ENCODE measurements around the gene NOL8. TPM values are rescaled to one million over a fixed set of nuclear protein-coding genes. Genes with fewer than 3 reads are reported as not detected.

NOL8 gene
- total and polyA plus RNA-seq, 4 donors, result 5.3 to 21.2 (median 12.8) TPM

DNA sequence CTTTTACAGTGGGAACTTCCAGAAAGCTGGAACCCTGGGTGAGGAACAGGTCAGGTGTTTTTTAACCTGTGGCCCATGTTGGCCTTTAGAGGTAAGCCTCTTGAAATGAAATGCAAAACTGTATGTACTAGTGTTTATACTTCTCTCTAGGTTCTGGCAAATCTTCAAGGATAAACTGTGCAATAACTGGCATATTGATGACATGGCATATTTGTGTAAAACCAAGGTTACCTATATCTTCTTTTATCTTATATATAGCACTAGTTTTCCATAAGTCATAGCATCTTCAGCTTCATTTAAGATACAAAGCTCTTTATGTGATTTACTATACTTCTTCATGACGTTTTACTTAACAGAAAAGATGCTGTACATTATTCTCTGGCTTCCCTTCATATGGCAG, 24.2 kb downstream of the NOL8 start:
- no peaks in the 10 kb centered on the region for H3K4me1 ChIP-seq (ENCODE audit: control insufficient read depth in 4 of 4, insufficient read depth in 4 of 4, low read length in 3 of 4)
- no peak overlapping the region for H3K4me3 ChIP-seq (ENCODE audit: low read depth in 1 of 3, low read length in 3 of 3)
- WGBS, result 88% methylated on average over 1 of the region's 1 CpG
- H3K9ac ChIP-seq (ENCODE audit: low read depth in 1 of 2, low read length in 2 of 2), result no peak overlapping the region
- H3K36me3 ChIP-seq (ENCODE audit: control insufficient read depth in 4 of 4, insufficient read depth in 3 of 4, low read depth in 1 of 4, low read length in 3 of 4), result peaks cover 3 to 75% (median 57%) of the 10 kb centered on the region in 4 donors
- DNase-seq (ENCODE audit: low spot score), result no peak
- no peaks in the 10 kb centered on the region for H3K9me3 ChIP-seq (ENCODE audit: control insufficient read depth in 4 of 4, low read length in 3 of 4)
- no peak for TF ChIP-seq YY1 (IDR thresholded peaks at IDR 0.05)
- TF ChIP-seq, protein P1, sequence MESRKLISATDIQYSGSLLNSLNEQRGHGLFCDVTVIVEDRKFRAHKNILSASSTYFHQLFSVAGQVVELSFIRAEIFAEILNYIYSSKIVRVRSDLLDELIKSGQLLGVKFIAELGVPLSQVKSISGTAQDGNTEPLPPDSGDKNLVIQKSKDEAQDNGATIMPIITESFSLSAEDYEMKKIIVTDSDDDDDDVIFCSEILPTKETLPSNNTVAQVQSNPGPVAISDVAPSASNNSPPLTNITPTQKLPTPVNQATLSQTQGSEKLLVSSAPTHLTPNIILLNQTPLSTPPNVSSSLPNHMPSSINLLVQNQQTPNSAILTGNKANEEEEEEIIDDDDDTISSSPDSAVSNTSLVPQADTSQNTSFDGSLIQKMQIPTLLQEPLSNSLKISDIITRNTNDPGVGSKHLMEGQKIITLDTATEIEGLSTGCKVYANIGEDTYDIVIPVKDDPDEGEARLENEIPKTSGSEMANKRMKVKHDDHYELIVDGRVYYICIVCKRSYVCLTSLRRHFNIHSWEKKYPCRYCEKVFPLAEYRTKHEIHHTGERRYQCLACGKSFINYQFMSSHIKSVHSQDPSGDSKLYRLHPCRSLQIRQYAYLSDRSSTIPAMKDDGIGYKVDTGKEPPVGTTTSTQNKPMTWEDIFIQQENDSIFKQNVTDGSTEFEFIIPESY (IDR thresholded peaks at IDR 0.05), result no peak
- no peak for TF ChIP-seq TAF1 (conservative IDR thresholded peaks at IDR 0.05)
- no peak for TF ChIP-seq FOXA2 (IDR thresholded peaks at IDR 0.05)
- TF ChIP-seq NR2F2 (IDR thresholded peaks at IDR 0.05), result no peak
- TF ChIP-seq, protein P2, sequence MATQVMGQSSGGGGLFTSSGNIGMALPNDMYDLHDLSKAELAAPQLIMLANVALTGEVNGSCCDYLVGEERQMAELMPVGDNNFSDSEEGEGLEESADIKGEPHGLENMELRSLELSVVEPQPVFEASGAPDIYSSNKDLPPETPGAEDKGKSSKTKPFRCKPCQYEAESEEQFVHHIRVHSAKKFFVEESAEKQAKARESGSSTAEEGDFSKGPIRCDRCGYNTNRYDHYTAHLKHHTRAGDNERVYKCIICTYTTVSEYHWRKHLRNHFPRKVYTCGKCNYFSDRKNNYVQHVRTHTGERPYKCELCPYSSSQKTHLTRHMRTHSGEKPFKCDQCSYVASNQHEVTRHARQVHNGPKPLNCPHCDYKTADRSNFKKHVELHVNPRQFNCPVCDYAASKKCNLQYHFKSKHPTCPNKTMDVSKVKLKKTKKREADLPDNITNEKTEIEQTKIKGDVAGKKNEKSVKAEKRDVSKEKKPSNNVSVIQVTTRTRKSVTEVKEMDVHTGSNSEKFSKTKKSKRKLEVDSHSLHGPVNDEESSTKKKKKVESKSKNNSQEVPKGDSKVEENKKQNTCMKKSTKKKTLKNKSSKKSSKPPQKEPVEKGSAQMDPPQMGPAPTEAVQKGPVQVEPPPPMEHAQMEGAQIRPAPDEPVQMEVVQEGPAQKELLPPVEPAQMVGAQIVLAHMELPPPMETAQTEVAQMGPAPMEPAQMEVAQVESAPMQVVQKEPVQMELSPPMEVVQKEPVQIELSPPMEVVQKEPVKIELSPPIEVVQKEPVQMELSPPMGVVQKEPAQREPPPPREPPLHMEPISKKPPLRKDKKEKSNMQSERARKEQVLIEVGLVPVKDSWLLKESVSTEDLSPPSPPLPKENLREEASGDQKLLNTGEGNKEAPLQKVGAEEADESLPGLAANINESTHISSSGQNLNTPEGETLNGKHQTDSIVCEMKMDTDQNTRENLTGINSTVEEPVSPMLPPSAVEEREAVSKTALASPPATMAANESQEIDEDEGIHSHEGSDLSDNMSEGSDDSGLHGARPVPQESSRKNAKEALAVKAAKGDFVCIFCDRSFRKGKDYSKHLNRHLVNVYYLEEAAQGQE (IDR thresholded peaks at IDR 0.05), result no peak
- TF ChIP-seq, protein P3, sequence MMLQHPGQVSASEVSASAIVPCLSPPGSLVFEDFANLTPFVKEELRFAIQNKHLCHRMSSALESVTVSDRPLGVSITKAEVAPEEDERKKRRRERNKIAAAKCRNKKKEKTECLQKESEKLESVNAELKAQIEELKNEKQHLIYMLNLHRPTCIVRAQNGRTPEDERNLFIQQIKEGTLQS (IDR thresholded peaks at IDR 0.05), result no peak
- no peak for TF ChIP-seq JUND (IDR thresholded peaks at IDR 0.05)
- no peak for TF ChIP-seq GABPA (IDR thresholded peaks at IDR 0.05 in 1 of 2, conservative IDR thresholded peaks at IDR 0.05 in 1 of 2)
- no peak overlapping the region for H3K27ac ChIP-seq (ENCODE audit: low read depth in 1 of 2, low read length in 2 of 2)
- no peaks in the 10 kb centered on the region for H3K27me3 ChIP-seq (ENCODE audit: control insufficient read depth in 4 of 4, insufficient read depth in 4 of 4, low read length in 3 of 4)

DNA sequence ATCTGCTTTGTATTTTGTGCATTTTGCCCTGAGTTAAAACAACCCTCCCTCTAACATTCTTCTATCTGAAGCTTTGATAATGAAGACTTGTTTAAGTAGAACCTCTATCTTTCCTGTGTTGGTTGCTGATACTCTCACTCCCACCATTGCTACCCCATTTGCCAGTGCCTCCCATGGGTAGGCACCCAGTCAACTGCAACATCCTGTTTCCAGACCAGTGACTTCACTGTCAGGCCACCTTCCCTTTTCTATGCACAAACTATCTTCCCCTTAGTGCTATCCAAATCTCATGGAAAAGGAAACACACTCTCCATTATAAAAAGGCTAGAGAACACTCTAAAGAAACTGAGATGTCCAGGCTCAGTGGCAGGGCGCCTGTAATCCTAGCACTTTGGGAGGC, 26.0 kb downstream of the NOL8 start:
- Histone ChIP-seq H3K9me3 (ENCODE audit: control insufficient read depth in 4 of 4, low read length in 3 of 4) (no peaks in the 10 kb centered on the region), H3K4me3 (ENCODE audit: low read depth in 1 of 3, low read length in 3 of 3) (no peak overlapping the region), H3K9ac (ENCODE audit: low read depth in 1 of 2, low read length in 2 of 2) (no peak overlapping the region), H3K36me3 (ENCODE audit: control insufficient read depth in 4 of 4, insufficient read depth in 3 of 4, low read depth in 1 of 4, low read length in 3 of 4) (peaks cover 3 to 59% (median 42%) of the 10 kb centered on the region in 4 donors), H3K4me1 (ENCODE audit: control insufficient read depth in 4 of 4, insufficient read depth in 4 of 4, low read length in 3 of 4) (peaks cover 3 to 7% (median 6%) of the 10 kb centered on the region in 4 donors), H3K27me3 (ENCODE audit: control insufficient read depth in 4 of 4, insufficient read depth in 4 of 4, low read length in 3 of 4) (no peaks in the 10 kb centered on the region), H3K27ac (ENCODE audit: low read depth in 1 of 2, low read length in 2 of 2) (no peak overlapping the region)
- TF ChIP-seq EGR1 (IDR thresholded peaks at IDR 0.05; ENCODE audit: low read depth in 2 of 2) (no peak), YY1 (IDR thresholded peaks at IDR 0.05) (no peak), NR2F2 (IDR thresholded peaks at IDR 0.05) (no peak), FOXA1 (IDR thresholded peaks at IDR 0.05) (no peak), HNF4G (IDR thresholded peaks at IDR 0.05) (no peak), TAF1 (conservative IDR thresholded peaks at IDR 0.05) (no peak), HNF4A (conservative IDR thresholded peaks at IDR 0.05) (no peak), FOXA2 (IDR thresholded peaks at IDR 0.05) (no peak), SP1 (IDR thresholded peaks at IDR 0.05) (no peak), RXRA (IDR thresholded peaks at IDR 0.05) (no peak), JUND (IDR thresholded peaks at IDR 0.05) (no peak), RAD21 (IDR thresholded peaks at IDR 0.05) (no peak)
- TF ChIP-seq, protein P2 (IDR thresholded peaks at IDR 0.05), result no peak
- TF ChIP-seq, protein P1 (IDR thresholded peaks at IDR 0.05), result no peak
- TF ChIP-seq, protein P4, sequence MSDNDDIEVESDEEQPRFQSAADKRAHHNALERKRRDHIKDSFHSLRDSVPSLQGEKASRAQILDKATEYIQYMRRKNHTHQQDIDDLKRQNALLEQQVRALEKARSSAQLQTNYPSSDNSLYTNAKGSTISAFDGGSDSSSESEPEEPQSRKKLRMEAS (IDR thresholded peaks at IDR 0.05), result no peak
- TF ChIP-seq, protein P3 (IDR thresholded peaks at IDR 0.05), result no peak
- TF ChIP-seq, protein P5, sequence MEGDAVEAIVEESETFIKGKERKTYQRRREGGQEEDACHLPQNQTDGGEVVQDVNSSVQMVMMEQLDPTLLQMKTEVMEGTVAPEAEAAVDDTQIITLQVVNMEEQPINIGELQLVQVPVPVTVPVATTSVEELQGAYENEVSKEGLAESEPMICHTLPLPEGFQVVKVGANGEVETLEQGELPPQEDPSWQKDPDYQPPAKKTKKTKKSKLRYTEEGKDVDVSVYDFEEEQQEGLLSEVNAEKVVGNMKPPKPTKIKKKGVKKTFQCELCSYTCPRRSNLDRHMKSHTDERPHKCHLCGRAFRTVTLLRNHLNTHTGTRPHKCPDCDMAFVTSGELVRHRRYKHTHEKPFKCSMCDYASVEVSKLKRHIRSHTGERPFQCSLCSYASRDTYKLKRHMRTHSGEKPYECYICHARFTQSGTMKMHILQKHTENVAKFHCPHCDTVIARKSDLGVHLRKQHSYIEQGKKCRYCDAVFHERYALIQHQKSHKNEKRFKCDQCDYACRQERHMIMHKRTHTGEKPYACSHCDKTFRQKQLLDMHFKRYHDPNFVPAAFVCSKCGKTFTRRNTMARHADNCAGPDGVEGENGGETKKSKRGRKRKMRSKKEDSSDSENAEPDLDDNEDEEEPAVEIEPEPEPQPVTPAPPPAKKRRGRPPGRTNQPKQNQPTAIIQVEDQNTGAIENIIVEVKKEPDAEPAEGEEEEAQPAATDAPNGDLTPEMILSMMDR (IDR thresholded peaks at IDR 0.05; ENCODE audit: low read depth, low read length, missing input control), result no peak
- WGBS, result 89% methylated on average over 1 of the region's 1 CpG
- no peak for DNase-seq (ENCODE audit: low spot score)

Measured in liver (tissue), 9 donors.